ENCODE results near the gene GABARAPL2.

DNA sequence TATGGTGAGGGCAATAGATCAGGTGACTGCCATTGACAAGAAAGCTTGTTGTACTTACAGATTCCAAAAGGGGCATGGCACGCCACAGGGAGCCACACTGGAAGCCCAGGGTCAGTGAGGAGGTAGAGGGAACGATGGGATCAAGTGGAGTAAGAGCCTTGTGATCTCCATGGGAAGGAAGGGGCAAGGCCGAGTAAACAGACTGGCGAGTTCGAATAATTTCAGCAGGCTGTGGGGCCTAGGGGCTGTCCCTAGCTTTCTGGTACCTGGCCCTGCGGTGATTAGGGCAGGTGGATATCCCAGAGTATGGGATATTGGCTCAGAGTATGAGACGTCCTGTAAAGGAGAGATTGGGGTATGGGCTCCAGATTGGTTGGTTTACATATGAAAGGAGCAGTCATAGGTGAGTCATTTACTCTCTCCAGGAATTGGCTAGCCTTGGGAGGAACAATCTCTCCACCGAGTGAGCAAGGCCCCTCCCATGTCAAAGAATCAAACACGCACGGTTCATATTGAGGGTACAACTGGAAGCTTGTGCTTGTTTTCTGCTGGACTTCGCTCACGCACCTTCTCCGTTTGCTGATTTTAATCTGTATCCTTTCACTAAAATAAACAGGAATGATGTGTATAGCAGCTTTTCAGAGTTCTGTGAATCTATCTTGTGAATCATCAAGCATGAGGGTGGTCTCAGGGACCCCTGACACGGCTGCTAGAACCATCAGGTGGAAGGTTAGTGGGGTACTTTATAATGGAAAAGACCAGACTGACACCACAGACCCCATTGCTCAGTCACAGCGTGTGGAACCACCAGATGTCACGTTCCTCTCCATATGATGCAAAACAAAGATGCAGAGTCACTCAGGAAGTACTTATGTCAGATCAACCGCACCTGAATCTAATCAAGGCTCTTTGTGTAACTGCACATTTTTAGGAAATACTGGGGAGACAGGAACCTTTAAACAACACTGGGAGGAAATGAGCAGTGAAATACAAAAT, 27.9 kb downstream of the GABARAPL2 start:
- TF ChIP-seq CTCF (IDR thresholded peaks at IDR 0.05), result no peak
- TF ChIP-seq POLR2A (IDR thresholded peaks at IDR 0.05), result no peak

Measured in body of pancreas (tissue), 4 donors.